Body of pancreas (tissue), 4 donors: ENCODE measurements around the gene MAP3K9.

ENCODE experiments used
- CTCF ChIP-seq, 7 experiments: fragments of 450-650 bp in 4 of 7; fragments of 200-600 bp in 3 of 7; sonication (generic) in 3 of 7; IDR thresholded peaks; one replicate each; pipeline ENCODE4 v1.5.1; 2016 to 2019; ENCODE audit warnings: antibody characterized with exemption in 7 of 7
- POLR2A ChIP-seq, 3 donors: fragments of 450-650 bp; IDR thresholded peaks; one replicate each; pipeline ENCODE4 v1.6.1; 2016; ENCODE audit warnings: antibody characterized with exemption in 3 of 3, mild to moderate bottlenecking in 2 of 3

- TF ChIP-seq CTCF (IDR thresholded peaks at IDR 0.05), result no peak
- TF ChIP-seq POLR2A (IDR thresholded peaks at IDR 0.05), result no peak
These were observed 27.6 kb upstream of the MAP3K9 start for GRCh38 chr14:70836946-70837345.
